Measurements from ENCODE around the gene STARD13. TPM values are rescaled to one million over a fixed set of nuclear protein-coding genes. Genes with fewer than 3 reads are reported as not detected.

The STARD13 gene
- total RNA-seq, 1 experiment from 2014 or later = 11.3 TPM

GRCh38 chr13:33207615-33207961 is 78.0 kb downstream of the STARD13 start:
- Mint-ChIP-seq H3K27me3 (ENCODE audit: unreplicated experiment) (no peaks in the 10 kb centered on the region), H3K36me3 (ENCODE audit: insufficient read depth, unreplicated experiment) (no peaks in the 10 kb centered on the region), H3K4me1 (ENCODE audit: low read depth, unreplicated experiment) (peaks cover 27% of the 10 kb centered on the region), H3K4me3 (ENCODE audit: low read depth, unreplicated experiment) (no peak overlapping the region), H3K27ac (ENCODE audit: unreplicated experiment) (no peak overlapping the region), H3K9me3 (ENCODE audit: low read depth, unreplicated experiment) (no peaks in the 10 kb centered on the region)
- intact Hi-C loops (cut with micrococcal nuclease; ENCODE audit: unreplicated experiment) = no loop called here
- no peak for TF ChIP-seq CTCF (IDR thresholded peaks at IDR 0.05; ENCODE audit: unreplicated experiment)
- no peak for DNase-seq
- BruUV-seq (replicated peaks) = no TSS peak
- CTCF ChIA-PET = no interaction called here

GRCh38 chr13:33206945-33207614 is 78.5 kb downstream of the STARD13 start:
- H3K9me3 Mint-ChIP-seq (ENCODE audit: low read depth, unreplicated experiment) = no peaks in the 10 kb centered on the region
- CTCF ChIA-PET = no interaction called here
- DNase-seq = no peak
- no TSS peak for BruUV-seq (replicated peaks)
- peaks cover 32% of the 10 kb centered on the region for H3K4me1 Mint-ChIP-seq (ENCODE audit: low read depth, unreplicated experiment)
- H3K27ac Mint-ChIP-seq (ENCODE audit: unreplicated experiment) = no peak overlapping the region
- no peaks in the 10 kb centered on the region for H3K27me3 Mint-ChIP-seq (ENCODE audit: unreplicated experiment)
- H3K36me3 Mint-ChIP-seq (ENCODE audit: insufficient read depth, unreplicated experiment) = no peaks in the 10 kb centered on the region
- no peak overlapping the region for H3K4me3 Mint-ChIP-seq (ENCODE audit: low read depth, unreplicated experiment)
- TF ChIP-seq CTCF (IDR thresholded peaks at IDR 0.05; ENCODE audit: unreplicated experiment) = no peak
- intact Hi-C loops (cut with micrococcal nuclease; ENCODE audit: unreplicated experiment) = no loop called here

GRCh38 chr13:33206425-33206824 is 79.1 kb downstream of the STARD13 start:
- H3K9me3 Mint-ChIP-seq (ENCODE audit: low read depth, unreplicated experiment) = no peaks in the 10 kb centered on the region
- no peaks in the 10 kb centered on the region for H3K36me3 Mint-ChIP-seq (ENCODE audit: insufficient read depth, unreplicated experiment)
- no peak overlapping the region for H3K4me3 Mint-ChIP-seq (ENCODE audit: low read depth, unreplicated experiment)
- peaks cover 34% of the 10 kb centered on the region for H3K4me1 Mint-ChIP-seq (ENCODE audit: low read depth, unreplicated experiment)
- DNase-seq = no peak
- intact Hi-C loops (cut with micrococcal nuclease; ENCODE audit: unreplicated experiment) = no loop called here
- CTCF ChIA-PET = no interaction called here
- BruUV-seq (replicated peaks) = no TSS peak
- no peak for TF ChIP-seq CTCF (IDR thresholded peaks at IDR 0.05; ENCODE audit: unreplicated experiment)
- H3K27ac Mint-ChIP-seq (ENCODE audit: unreplicated experiment) = no peak overlapping the region
- no peaks in the 10 kb centered on the region for H3K27me3 Mint-ChIP-seq (ENCODE audit: unreplicated experiment)

GRCh38 chr13:33205804-33206221 is 79.7 kb downstream of the STARD13 start:
- BruUV-seq (replicated peaks) = no TSS peak
- no peaks in the 10 kb centered on the region for H3K27me3 Mint-ChIP-seq (ENCODE audit: unreplicated experiment)
- no peaks in the 10 kb centered on the region for H3K9me3 Mint-ChIP-seq (ENCODE audit: low read depth, unreplicated experiment)
- no peak for DNase-seq
- no peak overlapping the region for H3K4me3 Mint-ChIP-seq (ENCODE audit: low read depth, unreplicated experiment)
- CTCF ChIA-PET = no interaction called here
- H3K4me1 Mint-ChIP-seq (ENCODE audit: low read depth, unreplicated experiment) = peaks cover 34% of the 10 kb centered on the region
- H3K36me3 Mint-ChIP-seq (ENCODE audit: insufficient read depth, unreplicated experiment) = no peaks in the 10 kb centered on the region
- H3K27ac Mint-ChIP-seq (ENCODE audit: unreplicated experiment) = no peak overlapping the region
- intact Hi-C loops (cut with micrococcal nuclease; ENCODE audit: unreplicated experiment) = no loop called here
- TF ChIP-seq CTCF (IDR thresholded peaks at IDR 0.05; ENCODE audit: unreplicated experiment) = no peak

Data from Calu3 (cell line).